Choroid plexus epithelial cell (primary cell): ENCODE measurements around the gene MACC1.
"Not testable (repeated sequence)": the region's sequence is repeated elsewhere in the genome, so short reads cannot be mapped to it uniquely, and the experiment has no call there.

ENCODE experiments used
- DNase-seq: peaks from one replicate; pipeline ENCODE4 v3.0.0-alpha.2; 2010; ENCODE audit warnings: low read depth
- H3K4me3 ChIP-seq: 2 replicates; pipeline ENCODE4 v1.5.1; 2011; ENCODE audit warnings: low read depth, mild to moderate bottlenecking, control low read depth, low read length, moderate library complexity
- CTCF ChIP-seq: conservative IDR thresholded peaks from 2 replicates; pipeline ENCODE4 v1.5.1; 2011; ENCODE audit warnings: low read depth, mild to moderate bottlenecking, control low read depth, inconsistent platforms, low read length, moderate library complexity

The MACC1 gene

DNA sequence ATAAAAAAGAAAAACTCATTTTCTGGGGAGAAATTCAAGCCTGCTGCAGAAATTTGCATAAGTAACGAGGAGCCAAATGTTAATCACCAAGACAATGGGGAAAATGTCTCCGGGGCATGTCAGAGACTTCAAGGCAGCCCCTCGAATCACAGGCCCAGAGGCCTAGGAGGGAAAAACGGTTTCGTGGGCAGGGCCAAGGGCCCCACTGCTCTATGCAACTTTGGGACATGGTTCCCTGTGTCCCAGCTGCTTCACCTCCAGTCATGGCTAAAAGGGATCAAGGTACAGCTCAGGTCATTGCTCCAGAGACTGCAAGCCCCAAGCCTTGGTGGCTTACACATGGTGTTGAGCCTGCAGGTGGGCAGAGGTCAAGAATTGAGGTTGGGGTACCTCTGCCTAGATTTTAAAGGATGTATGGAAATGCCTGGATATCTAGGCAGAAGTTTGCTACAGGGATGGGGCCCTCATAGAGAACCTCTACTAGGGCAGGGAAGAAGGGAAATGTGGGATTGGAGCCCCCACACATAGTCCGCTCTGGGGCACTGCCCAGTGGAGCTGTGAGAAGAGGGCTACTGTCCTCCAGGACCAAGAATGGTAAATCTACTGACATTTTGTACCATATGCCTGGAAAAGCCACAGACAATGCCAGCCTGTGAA lies 8.4 kb downstream of the MACC1 start:
- H3K4me3 ChIP-seq: no peak overlapping the region
- no peak for TF ChIP-seq CTCF
- DNase-seq: no peak

- H3K4me3 ChIP-seq, DNase-seq: not testable (repeated sequence)
Observed at GRCh38 chr7:20207811-20208210, 9.4 kb downstream of the MACC1 start.

DNA sequence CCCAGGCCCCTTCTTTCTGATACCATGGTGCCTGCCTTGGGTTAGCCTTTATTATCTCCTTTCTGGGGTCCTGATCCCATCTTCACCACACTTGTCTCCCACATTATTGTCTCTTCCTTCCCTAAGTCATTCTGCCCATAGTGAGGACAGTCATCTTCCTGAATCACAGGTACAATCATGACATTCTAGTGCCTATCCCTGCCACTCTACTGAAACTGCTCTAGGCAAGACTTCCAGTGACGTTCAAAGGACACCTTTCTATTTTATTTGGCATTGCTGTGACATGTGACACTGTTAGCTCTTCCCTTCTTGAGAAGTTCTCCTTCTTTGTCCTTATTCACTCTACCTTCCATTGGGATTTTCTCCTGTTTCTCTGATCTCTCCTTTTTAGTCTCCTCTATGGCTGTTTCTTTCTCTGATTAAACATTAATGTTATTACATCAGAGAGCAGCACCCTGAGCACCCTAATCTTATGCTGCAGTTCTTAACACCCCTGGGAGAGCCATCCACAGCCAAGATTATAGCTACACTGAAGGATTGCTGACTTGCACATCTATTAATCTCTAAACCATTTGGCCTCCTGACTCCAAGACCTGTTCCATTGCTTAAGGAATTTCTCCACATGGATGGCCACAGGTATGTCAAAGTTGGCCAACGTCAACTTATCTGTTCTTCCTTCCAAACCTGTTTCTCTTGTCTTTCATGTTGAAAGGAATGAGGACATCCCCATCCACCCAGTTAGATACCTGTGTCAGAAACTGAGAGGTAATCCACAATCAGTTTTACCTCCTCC lies 10.9 kb downstream of the MACC1 start:
- no peak for DNase-seq
- TF ChIP-seq CTCF: no peak
- no peak overlapping the region for H3K4me3 ChIP-seq

DNA sequence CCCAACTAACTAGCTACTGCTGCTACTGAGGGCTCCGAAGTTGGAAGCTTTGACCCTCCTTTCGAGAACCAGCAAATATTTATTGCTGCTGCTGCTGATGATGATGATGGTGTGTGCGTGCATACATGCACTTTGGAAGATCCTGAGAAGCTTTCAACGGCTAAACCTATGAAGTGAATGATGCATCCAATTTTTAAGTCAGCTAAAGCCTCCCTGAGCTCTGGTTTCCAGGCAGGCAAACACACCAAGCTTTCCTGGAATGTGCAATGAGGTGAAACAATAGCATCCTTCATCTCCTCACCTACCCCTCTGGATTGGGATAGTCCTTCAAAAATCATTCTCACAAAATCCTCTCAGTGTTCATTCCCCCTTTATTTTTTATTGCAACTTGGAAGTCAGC lies 13.9 kb downstream of the MACC1 start:
- no peak overlapping the region for H3K4me3 ChIP-seq
- DNase-seq: no peak
- TF ChIP-seq CTCF: no peak

DNA sequence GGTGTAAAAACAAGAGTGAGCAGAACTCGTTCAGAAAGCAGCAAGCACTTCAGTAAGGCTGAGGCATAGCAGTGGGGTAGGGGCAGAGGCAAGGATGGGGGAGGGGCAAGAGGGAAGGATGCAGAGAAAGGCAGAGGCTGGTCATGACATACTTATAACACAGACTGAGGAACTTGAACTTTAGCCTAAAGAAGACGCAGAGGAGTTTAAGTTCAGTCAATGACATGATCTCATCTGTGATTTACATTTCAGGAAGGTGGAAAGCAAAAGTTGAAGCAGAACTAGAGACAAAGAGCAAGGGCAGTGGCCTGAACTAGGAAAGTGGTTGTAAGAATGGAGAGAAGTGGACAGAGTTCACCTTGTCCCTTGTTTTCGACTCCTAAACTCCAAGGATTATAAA lies 15.8 kb downstream of the MACC1 start:
- H3K4me3 ChIP-seq: no peak overlapping the region
- TF ChIP-seq CTCF: no peak
- no peak for DNase-seq

- no peak for TF ChIP-seq CTCF
- H3K4me3 ChIP-seq: no peak overlapping the region
Observed at GRCh38 chr7:20200971-20201370, 16.2 kb downstream of the MACC1 start.

GRCh38 chr7:20200361-20200760 lies 16.8 kb downstream of the MACC1 start:
- TF ChIP-seq CTCF: no peak
- DNase-seq: no peak
- no peak overlapping the region for H3K4me3 ChIP-seq

More at GRCh38 chr7:20200971-20201370, 16.2 kb downstream of the MACC1 start:
- DNase-seq: no peak
